GM23248 (cell line): Measurements from ENCODE around the gene IP6K1.
"Not testable (repeated sequence)": the region's sequence is repeated elsewhere in the genome, so short reads cannot be mapped to it uniquely, and the experiment has no call there.

Experiments
- EZH2 ChIP-seq: fragments of 200-600 bp; sonication (generic); IDR thresholded peaks from 2 replicates; pipeline ENCODE4 v1.6.1; 2018; ENCODE audit warnings: antibody characterized with exemption, mild to moderate bottlenecking; ENCODE audit not compliant: insufficient read depth, poor library complexity, severe bottlenecking
- EZH2phosphoT487 ChIP-seq: fragments of 200-600 bp; sonication (generic); IDR thresholded peaks from 2 replicates; pipeline ENCODE4 v1.6.1; 2018; ENCODE audit warnings: antibody characterized with exemption, moderate library complexity, mild to moderate bottlenecking, low read depth; ENCODE audit not compliant: insufficient read depth

GRCh38 chr3:49691481-49691880 is 94.9 kb downstream of the IP6K1 start:
- TF ChIP-seq EZH2, EZH2phosphoT487: not testable (repeated sequence)
